AG09309 (cell line): Measurements from ENCODE around the gene KCNH1.

Experiments used
- DNase-seq: peaks from one replicate; pipeline ENCODE4 v3.0.0-alpha.2; 2010; ENCODE audit warnings: low read depth
- H3K4me3 ChIP-seq: 2 replicates; pipeline ENCODE4 v1.5.1; 2011; ENCODE audit warnings: mild to moderate bottlenecking, low read depth, low read length, moderate library complexity; ENCODE audit not compliant: control insufficient read depth
- TF ChIP-seq, protein P1 (sequence below): IDR thresholded peaks from 2 replicates; pipeline ENCODE4 v1.5.1; 2011; ENCODE audit warnings: mild to moderate bottlenecking, low read depth, low read length, inconsistent platforms; ENCODE audit not compliant: insufficient read depth, control insufficient read depth; ENCODE audit errors: missing control alignments

Gene KCNH1

GRCh38 chr1:210646258-210646616 lies 487.7 kb downstream of the KCNH1 start:
- TF ChIP-seq, protein P1, sequence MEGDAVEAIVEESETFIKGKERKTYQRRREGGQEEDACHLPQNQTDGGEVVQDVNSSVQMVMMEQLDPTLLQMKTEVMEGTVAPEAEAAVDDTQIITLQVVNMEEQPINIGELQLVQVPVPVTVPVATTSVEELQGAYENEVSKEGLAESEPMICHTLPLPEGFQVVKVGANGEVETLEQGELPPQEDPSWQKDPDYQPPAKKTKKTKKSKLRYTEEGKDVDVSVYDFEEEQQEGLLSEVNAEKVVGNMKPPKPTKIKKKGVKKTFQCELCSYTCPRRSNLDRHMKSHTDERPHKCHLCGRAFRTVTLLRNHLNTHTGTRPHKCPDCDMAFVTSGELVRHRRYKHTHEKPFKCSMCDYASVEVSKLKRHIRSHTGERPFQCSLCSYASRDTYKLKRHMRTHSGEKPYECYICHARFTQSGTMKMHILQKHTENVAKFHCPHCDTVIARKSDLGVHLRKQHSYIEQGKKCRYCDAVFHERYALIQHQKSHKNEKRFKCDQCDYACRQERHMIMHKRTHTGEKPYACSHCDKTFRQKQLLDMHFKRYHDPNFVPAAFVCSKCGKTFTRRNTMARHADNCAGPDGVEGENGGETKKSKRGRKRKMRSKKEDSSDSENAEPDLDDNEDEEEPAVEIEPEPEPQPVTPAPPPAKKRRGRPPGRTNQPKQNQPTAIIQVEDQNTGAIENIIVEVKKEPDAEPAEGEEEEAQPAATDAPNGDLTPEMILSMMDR = no peak
- DNase-seq = no peak
- no peak overlapping the region for H3K4me3 ChIP-seq

DNA sequence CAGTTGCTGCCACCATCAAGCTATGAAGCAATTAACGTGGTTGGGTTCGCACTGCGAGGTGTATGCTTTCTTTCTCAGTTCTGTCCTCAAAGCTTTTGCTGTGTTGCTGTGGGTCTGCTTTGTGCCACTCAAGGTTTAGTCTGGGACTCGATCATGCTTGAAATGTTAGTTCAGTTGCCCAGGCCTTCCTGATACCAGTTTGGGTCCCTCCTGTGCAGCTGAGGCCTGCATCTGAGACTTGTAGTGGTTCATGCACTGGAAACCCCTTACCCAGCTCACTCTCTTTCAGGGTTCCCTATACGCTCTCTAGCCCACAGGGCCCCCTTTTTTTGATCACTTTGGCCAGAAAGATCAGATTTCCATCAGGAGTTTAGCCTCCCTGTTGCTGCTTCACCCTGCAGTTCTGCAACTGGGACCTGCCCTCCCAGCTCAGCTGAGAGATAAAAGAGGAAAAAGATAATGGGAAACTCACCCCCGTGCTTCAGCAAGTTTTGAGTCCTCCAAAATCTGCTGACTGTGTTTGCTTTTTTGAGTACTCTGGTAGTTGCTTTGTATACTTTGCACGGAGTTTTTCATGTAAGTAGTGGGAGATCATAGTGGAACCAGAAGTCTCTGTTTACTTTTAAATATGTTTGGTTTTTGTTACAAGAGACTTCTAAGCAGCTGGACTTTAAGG lies 488.2 kb downstream of the KCNH1 start:
- H3K4me3 ChIP-seq = no peak overlapping the region
- no peak for DNase-seq
- TF ChIP-seq, protein P1 = no peak

- TF ChIP-seq, protein P1 = no peak
- H3K4me3 ChIP-seq = no peak overlapping the region
- no peak for DNase-seq
These were observed 492.4 kb downstream of the KCNH1 start for GRCh38 chr1:210641582-210641981.

GRCh38 chr1:210635108-210635507 lies 498.8 kb downstream of the KCNH1 start:
- H3K4me3 ChIP-seq = no peak overlapping the region
- DNase-seq = no peak
- TF ChIP-seq, protein P1 = no peak

DNA sequence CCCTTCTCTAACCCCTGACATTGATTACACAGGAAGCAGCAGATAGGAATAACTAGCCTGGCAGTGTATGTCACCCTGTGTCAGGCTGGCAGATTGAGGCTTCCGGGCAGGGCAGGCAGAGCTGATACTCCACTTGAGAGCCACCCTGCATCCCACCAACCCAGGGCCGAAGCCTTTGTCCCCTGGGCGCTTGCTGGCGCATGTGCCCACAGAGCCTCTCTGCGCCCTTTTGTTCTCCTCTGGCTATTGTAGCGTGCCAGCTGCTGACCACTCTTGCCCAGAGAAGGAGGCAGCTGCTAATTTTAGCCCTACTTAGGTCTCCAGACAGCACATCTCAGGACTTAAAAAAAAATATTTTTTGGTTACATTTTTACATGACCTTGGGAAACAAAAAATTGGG lies 500.3 kb downstream of the KCNH1 start:
- H3K4me3 ChIP-seq = no peak overlapping the region
- DNase-seq = no peak
- TF ChIP-seq, protein P1 = no peak

- no peak overlapping the region for H3K4me3 ChIP-seq
- TF ChIP-seq, protein P1 = no peak
These were observed 500.8 kb downstream of the KCNH1 start for GRCh38 chr1:210633140-210633539.

More at GRCh38 chr1:210633140-210633539, 500.8 kb downstream of the KCNH1 start:
- DNase-seq = no peak
